ENCODE measurements around the gene PTPRE.

- no peak for TF ChIP-seq POLR2AphosphoS5 (IDR thresholded peaks at IDR 0.05)
- TF ChIP-seq, protein P1, sequence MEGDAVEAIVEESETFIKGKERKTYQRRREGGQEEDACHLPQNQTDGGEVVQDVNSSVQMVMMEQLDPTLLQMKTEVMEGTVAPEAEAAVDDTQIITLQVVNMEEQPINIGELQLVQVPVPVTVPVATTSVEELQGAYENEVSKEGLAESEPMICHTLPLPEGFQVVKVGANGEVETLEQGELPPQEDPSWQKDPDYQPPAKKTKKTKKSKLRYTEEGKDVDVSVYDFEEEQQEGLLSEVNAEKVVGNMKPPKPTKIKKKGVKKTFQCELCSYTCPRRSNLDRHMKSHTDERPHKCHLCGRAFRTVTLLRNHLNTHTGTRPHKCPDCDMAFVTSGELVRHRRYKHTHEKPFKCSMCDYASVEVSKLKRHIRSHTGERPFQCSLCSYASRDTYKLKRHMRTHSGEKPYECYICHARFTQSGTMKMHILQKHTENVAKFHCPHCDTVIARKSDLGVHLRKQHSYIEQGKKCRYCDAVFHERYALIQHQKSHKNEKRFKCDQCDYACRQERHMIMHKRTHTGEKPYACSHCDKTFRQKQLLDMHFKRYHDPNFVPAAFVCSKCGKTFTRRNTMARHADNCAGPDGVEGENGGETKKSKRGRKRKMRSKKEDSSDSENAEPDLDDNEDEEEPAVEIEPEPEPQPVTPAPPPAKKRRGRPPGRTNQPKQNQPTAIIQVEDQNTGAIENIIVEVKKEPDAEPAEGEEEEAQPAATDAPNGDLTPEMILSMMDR (IDR thresholded peaks at IDR 0.05; ENCODE audit: poor library complexity, severe bottlenecking), result no peak
- TF ChIP-seq TAF1 (IDR thresholded peaks at IDR 0.05; ENCODE audit: low read depth), result no peak
- TF ChIP-seq EZH2 (IDR thresholded peaks at IDR 0.05; ENCODE audit: borderline replicate concordance, insufficient read depth, low read length, poor library complexity, severe bottlenecking), result no peak
- TF ChIP-seq REST (IDR thresholded peaks at IDR 0.05; ENCODE audit: borderline replicate concordance), result no peak
- TF ChIP-seq RAD21 (conservative IDR thresholded peaks at IDR 0.05), result no peak
Measured at GRCh38 chr10:128070161-128070560, 163.3 kb downstream of the PTPRE start.

Data from neural cell (in vitro differentiated cells).